Mesodermal cell (in vitro differentiated cells): ENCODE data around the gene EFNA4.

Source experiments
- H3K27ac ChIP-seq: 2 replicates; pipeline ENCODE4 v1.7.0; 2013; ENCODE audit warnings: mild to moderate bottlenecking, low read depth, low read length, moderate library complexity; ENCODE audit not compliant: severe bottlenecking
- H3K36me3 ChIP-seq: 2 replicates; pipeline ENCODE4 v1.7.1; 2013; ENCODE audit warnings: mild to moderate bottlenecking, low read length, moderate library complexity; ENCODE audit not compliant: control insufficient read depth, insufficient read depth
- H3K4me1 ChIP-seq: one replicate; pipeline ENCODE4 v1.7.1; 2013; ENCODE audit warnings: mild to moderate bottlenecking, low read length; ENCODE audit not compliant: insufficient read depth, control insufficient read depth, poor library complexity, severe bottlenecking
- H3K4me3 ChIP-seq: 2 replicates; pipeline ENCODE4 v1.7.0; 2013; ENCODE audit warnings: low read length, control low read depth, mild to moderate bottlenecking; ENCODE audit not compliant: insufficient read depth, poor library complexity, severe bottlenecking; ENCODE audit errors: extremely low read depth
- H3K9me3 ChIP-seq: 2 replicates; pipeline ENCODE4 v1.7.1; 2013; ENCODE audit warnings: mild to moderate bottlenecking, low read length, moderate library complexity; ENCODE audit not compliant: control insufficient read depth
- WGBS, 2 experiments: methylation state at CpG; one replicate each; pipeline ENCODE4 v1.1.5; 2013; ENCODE audit warnings: missing lambda C conversion rate in 2 of 2; ENCODE audit not compliant: insufficient coverage in 2 of 2; 5-methylcytosine and 5-hydroxymethylcytosine counted together

EFNA4 gene

GRCh38 chr1:155068599-155068998 lies 5.1 kb downstream of the EFNA4 start:
- Histone ChIP-seq H3K4me3 (no peak overlapping the region), H3K4me1 (peaks cover 44% of the 10 kb centered on the region), H3K27ac (no peak overlapping the region), H3K9me3 (no peaks in the 10 kb centered on the region), H3K36me3 (peaks cover 34% of the 10 kb centered on the region)
- WGBS, 2 experiments = 80% methylated on average over 1 of the region's 3 CpGs; no CpG with 5 or more reads in 1 of the 2 experiments

- WGBS, 2 experiments = 40% methylated on average over 3 of the region's 7 CpGs; no CpG with 5 or more reads in 1 of the 2 experiments
- no peaks in the 10 kb centered on the region for H3K9me3 ChIP-seq
- H3K4me1 ChIP-seq = peaks cover 44% of the 10 kb centered on the region
- no peak overlapping the region for H3K27ac ChIP-seq
- no peak overlapping the region for H3K4me3 ChIP-seq
- H3K36me3 ChIP-seq = peaks cover 34% of the 10 kb centered on the region
Measured at GRCh38 chr1:155069551-155070157, 6.1 kb downstream of the EFNA4 start.

- Histone ChIP-seq H3K9me3 (no peaks in the 10 kb centered on the region), H3K4me3 (peak overlapping the region; percentile 26), H3K36me3 (peaks cover 34% of the 10 kb centered on the region), H3K27ac (no peak overlapping the region), H3K4me1 (peaks cover 40% of the 10 kb centered on the region)
- 26 to 44% methylated on average over 9 to 18 of the region's 28 CpGs for WGBS, 2 experiments
Measured at GRCh38 chr1:155070158-155070621, 6.7 kb downstream of the EFNA4 start.

- peaks cover 40% of the 10 kb centered on the region for H3K4me1 ChIP-seq
- peaks cover 34% of the 10 kb centered on the region for H3K36me3 ChIP-seq
- WGBS, 2 experiments = 11 to 12% methylated on average over 38 to 45 of the region's 61 CpGs
- peak overlapping the region; percentile 26 for H3K4me3 ChIP-seq
- no peak overlapping the region for H3K27ac ChIP-seq
- H3K9me3 ChIP-seq = no peaks in the 10 kb centered on the region
Measured at GRCh38 chr1:155070721-155071569, 7.4 kb downstream of the EFNA4 start.

- H3K27ac ChIP-seq = no peak overlapping the region
- peaks cover 36% of the 10 kb centered on the region for H3K4me1 ChIP-seq
- peaks cover 27% of the 10 kb centered on the region for H3K36me3 ChIP-seq
- WGBS, 2 experiments = 25 to 32% methylated on average over 7 to 11 of the region's 14 CpGs
- no peaks in the 10 kb centered on the region for H3K9me3 ChIP-seq
- no peak overlapping the region for H3K4me3 ChIP-seq
Measured at GRCh38 chr1:155071701-155072100, 8.2 kb downstream of the EFNA4 start.

- Histone ChIP-seq H3K27ac (no peak overlapping the region), H3K36me3 (peaks cover 19% of the 10 kb centered on the region), H3K9me3 (no peaks in the 10 kb centered on the region), H3K4me1 (peaks cover 36% of the 10 kb centered on the region), H3K4me3 (no peak overlapping the region)
- 56 to 58% methylated on average over 5 to 6 of the region's 7 CpGs for WGBS, 2 experiments
Measured at GRCh38 chr1:155072531-155073289, 9.2 kb downstream of the EFNA4 start.

- 100% methylated on average over 1 to 2 of the region's 3 CpGs for WGBS, 2 experiments
- Histone ChIP-seq H3K9me3 (no peaks in the 10 kb centered on the region), H3K4me1 (peaks cover 38% of the 10 kb centered on the region)
Measured at GRCh38 chr1:155073377-155074242, 10.1 kb downstream of the EFNA4 start.

GRCh38 chr1:155075535-155075934 lies 12.0 kb downstream of the EFNA4 start:
- H3K27ac ChIP-seq = no peak overlapping the region
- WGBS, 2 experiments = 49 to 71% methylated on average over 1 to 3 of the region's 5 CpGs
- no peaks in the 10 kb centered on the region for H3K36me3 ChIP-seq
- peaks cover 29% of the 10 kb centered on the region for H3K4me1 ChIP-seq
- no peak overlapping the region for H3K4me3 ChIP-seq
- H3K9me3 ChIP-seq = no peaks in the 10 kb centered on the region

More at GRCh38 chr1:155073377-155074242, 10.1 kb downstream of the EFNA4 start:
- Histone ChIP-seq H3K36me3 (peaks cover 10% of the 10 kb centered on the region), H3K4me3 (no peak overlapping the region), H3K27ac (no peak overlapping the region)

- WGBS, 2 experiments = 89 to 100% methylated on average over 1 of the region's 1 CpG
- peaks cover 22% of the 10 kb centered on the region for H3K4me1 ChIP-seq
Measured at GRCh38 chr1:155076371-155076770, 12.8 kb downstream of the EFNA4 start.

GRCh38 chr1:155077346-155077745 lies 13.8 kb downstream of the EFNA4 start:
- Histone ChIP-seq H3K9me3 (no peaks in the 10 kb centered on the region), H3K4me3 (no peak overlapping the region), H3K27ac (no peak overlapping the region), H3K4me1 (peaks cover 20% of the 10 kb centered on the region), H3K36me3 (no peaks in the 10 kb centered on the region)
- WGBS, 2 experiments = 90% methylated on average over 2 to 3 of the region's 3 CpGs

More at GRCh38 chr1:155076371-155076770, 12.8 kb downstream of the EFNA4 start:
- no peak overlapping the region for H3K27ac ChIP-seq
- no peaks in the 10 kb centered on the region for H3K36me3 ChIP-seq
- H3K9me3 ChIP-seq = no peaks in the 10 kb centered on the region
- H3K4me3 ChIP-seq = no peak overlapping the region
